ENCODE measurements around the gene CD274.

DNA sequence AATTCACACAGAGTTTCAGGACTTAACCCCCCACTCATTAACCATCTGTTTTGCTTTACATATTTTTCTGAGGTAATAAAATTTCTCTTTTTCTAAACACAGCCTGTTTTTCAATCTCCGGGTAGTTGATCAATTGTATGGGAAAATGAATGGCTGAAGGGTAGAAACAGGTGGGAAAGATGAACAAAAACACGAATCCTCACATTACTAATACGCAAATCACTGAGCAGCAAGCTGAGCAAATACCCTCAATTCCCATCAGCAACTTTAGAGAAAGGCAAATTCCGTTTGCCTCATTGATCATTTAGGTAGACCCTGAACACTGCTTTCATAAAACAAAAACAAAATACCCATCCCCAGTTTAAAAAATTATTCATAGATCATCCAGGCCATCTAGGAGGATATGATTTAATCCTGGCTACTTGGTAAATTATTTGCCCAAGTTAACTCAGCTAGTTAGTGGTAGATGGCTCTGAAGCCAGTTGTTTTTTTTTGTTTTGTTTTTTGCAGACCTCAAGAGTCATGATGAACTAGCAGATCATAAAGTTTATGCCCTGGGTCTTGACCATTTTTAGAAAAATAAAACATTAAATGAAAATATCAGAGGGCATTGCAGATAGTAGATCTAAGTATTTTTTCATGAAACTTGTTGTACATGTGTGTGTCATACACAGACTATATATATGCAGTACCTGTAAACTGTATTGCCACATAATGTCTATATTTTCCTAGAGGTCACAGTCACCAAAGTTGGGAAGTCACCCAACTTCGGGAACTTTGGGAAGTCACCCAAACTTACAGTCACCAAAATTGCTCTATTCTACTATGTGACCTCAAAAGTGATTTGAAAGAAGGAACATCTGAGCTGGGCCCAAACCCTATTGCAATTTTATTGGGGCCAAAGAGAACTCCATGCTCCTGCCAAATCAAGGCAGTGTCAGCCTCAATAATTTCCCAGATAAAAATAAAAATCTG is 1.6 kb upstream of the CD274 start:
- TF ChIP-seq, protein P1, sequence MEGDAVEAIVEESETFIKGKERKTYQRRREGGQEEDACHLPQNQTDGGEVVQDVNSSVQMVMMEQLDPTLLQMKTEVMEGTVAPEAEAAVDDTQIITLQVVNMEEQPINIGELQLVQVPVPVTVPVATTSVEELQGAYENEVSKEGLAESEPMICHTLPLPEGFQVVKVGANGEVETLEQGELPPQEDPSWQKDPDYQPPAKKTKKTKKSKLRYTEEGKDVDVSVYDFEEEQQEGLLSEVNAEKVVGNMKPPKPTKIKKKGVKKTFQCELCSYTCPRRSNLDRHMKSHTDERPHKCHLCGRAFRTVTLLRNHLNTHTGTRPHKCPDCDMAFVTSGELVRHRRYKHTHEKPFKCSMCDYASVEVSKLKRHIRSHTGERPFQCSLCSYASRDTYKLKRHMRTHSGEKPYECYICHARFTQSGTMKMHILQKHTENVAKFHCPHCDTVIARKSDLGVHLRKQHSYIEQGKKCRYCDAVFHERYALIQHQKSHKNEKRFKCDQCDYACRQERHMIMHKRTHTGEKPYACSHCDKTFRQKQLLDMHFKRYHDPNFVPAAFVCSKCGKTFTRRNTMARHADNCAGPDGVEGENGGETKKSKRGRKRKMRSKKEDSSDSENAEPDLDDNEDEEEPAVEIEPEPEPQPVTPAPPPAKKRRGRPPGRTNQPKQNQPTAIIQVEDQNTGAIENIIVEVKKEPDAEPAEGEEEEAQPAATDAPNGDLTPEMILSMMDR (conservative IDR thresholded peaks at IDR 0.05 in 1 of 2, IDR thresholded peaks at IDR 0.05 in 1 of 2; ENCODE audit: low read depth in 1 of 2, low read length in 2 of 2): no peak
- no peak for TF ChIP-seq EZH2 (IDR thresholded peaks at IDR 0.05; ENCODE audit: low read length, missing control alignments)

Measured in fibroblast of lung (primary cell).